NCI-H82 treated with DMSO at 0.1 percent for 48 hours (cell line): Measurements from ENCODE around the gene CD58.
"Not testable (repeated sequence)": the region's sequence is repeated elsewhere in the genome, so short reads cannot be mapped to it uniquely, and the experiment has no call there.

Source experiments
- DNase-seq: peaks from one replicate; lab custom pipeline; 2025; ENCODE audit not compliant: unreplicated experiment; lab: John Stamatoyannopoulos, UW

The CD58 gene

DNA sequence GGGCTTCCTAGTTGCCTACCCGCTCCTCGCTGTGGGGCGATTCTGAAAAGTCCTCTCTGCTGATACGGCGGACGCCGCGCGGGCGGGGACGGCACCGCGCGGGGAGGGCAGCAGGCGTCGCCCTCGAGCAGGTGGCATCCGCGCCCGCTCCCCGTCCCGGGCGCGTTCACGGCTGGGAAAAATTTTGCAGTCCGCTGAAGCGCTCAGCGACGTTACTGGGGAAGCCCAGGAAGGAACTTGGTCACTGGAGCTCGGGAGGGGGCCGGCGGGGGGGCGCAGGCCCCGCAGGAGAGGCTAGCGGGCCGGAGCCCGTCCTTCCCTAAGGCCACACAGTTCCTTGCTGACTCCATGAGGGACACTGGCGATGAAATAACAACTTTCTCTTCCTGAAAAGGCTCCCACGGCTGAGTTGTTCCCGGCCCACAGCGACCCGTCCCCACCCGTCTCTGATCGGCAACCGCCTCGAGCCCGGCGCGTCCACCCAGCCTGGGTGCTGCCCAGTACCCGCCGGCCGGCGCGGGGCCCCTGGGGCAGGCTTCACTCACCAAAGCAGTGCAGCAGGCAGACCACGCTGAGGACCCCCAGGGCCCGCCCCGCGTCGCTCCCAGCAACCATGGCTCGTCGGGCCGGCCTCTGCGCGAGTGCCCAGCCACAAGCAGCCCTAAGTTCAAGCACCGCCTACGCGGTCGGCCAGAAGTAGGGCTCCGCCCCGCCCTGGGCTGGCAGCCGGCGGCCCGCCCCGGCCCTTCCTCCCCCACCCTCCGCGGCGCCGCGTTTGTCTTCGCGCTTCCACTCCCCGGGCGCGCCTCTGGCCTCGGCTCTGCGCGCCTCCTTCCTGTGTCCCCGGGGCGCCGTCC, at the start of gene CD58:
Gene CD58, minus strand, starts transcription at position 669 of the 857 bp plus-strand sequence. Its CDS starts 54 bp downstream, at position 615.
- DNase-seq: peak; percentile 60

DNA sequence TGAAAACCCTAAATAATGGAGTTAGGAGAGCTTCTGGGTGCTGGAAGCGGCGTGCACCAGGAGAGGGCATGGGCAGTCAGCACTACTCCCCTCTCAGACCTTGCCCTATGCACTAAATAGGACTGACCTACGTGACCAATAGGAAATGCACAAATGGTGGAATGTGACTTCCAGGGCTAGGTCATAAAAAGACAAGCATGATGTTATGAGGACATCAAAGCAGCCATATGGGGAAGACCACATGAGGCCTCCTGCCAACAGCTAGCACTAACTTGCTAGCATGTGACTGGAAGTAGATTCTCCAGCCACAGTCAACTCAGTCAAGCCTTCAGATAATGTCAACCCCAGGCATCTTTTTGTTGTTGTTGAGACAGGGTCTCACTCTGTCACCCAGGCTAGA, 49.6 kb upstream of the CD58 start:
- DNase-seq: not testable (repeated sequence)

DNA sequence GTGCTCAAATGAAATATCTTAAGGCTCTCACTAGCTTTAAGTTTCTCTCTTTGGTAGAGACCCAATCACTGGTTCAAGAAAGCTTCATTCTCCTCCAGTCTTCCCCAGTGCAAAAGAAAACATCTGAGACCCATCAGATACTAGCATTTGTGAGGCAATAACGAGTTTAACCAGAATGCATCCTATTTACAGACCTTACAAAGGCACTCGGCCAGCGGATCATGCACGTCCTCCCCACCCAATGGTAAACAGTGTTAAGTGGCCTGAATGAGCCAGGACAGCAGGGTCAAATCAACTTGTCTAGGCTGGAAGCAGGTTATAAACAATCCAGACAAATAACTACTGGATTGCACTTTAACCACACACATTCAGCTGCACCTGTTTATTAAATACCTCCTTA, 48.3 kb upstream of the CD58 start:
- not testable (repeated sequence) for DNase-seq

DNA sequence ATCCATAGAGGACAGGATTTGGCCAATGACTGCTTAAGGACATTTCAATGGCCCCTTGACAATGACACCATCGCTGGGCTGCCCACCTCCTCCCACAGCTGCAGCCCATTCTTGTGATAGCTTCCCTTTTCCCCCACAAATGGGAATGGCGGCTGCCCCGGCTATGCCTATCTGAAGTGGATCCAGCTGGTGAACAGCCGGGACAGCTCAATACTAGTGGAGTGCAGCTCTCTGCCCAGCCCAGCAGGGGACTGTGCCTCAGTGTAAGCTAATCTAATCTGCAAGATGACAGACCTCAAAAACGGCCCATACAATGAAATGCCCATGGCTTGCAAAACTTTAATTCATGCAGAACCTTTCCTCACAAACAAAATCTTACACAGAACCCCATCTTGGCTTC, 47.0 kb upstream of the CD58 start:
- not testable (repeated sequence) for DNase-seq

GRCh38 chr1:116613825-116614224, 43.0 kb upstream of the CD58 start:
- not testable (repeated sequence) for DNase-seq

DNA sequence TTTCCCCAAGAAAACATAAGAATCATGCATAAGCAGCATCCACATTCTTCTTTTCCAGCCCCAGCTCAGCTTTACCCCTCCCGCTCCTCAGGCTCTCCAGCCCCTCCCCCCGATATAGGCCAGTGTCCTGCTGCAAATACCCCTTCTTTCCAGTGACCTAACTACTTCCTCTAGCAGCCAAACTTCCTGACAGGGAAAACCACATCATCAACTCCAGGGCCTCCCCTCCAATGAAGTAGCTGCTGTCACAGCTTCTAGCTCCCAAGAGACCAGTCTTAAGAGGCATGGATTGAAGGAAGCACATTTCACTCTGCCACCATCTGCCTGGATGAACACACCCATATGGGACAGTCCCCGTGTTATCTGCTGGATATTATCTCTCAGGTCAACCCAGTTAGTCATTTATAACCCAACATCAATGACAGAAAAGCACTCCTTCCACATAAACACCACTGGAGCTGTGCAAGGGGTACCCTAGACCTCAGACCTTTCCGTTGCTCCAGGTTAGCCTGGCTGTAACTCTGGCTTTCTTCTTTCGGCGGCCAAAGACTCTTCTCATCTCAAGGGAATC, 39.1 kb upstream of the CD58 start:
- peak; percentile 37 for DNase-seq

DNA sequence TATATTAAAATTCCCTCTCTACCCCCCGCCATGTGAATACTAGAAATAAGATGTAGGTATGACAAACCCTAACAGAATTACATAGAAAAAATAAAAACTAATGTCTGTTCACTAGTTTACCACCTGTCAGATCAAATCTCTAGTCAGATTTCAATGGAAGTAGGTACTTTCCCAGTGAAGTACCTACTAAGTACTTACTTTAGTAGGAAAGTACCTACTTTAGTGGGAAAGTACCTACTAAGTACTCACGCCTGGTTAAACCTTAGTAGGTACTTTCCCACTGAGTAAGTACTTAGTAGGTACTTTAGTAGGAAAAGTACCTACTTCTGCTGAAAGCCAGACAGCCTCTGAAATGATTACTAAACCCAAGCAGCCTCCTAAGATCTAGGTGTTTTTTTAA, 38.0 kb upstream of the CD58 start:
- not testable (repeated sequence) for DNase-seq

DNA sequence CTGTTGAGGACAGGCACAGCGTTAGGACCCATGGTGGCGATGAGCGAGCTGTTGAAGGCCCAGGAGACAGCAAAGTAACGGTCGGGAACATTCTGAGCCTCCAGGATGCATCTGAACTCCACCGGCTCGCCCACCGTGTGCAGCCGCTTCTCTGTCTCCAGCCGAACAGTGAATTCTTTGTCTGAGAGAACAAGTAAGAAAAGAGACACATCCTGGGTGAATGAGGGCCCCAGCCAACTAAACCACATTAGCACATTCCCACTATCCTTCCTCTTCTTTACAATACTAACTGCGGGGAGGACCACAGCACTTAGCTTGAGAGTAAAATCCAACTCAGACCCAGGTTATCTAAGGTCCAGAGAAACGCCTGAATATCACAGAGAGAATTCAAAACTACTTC, 37.3 kb upstream of the CD58 start:
- not testable (repeated sequence) for DNase-seq

DNA sequence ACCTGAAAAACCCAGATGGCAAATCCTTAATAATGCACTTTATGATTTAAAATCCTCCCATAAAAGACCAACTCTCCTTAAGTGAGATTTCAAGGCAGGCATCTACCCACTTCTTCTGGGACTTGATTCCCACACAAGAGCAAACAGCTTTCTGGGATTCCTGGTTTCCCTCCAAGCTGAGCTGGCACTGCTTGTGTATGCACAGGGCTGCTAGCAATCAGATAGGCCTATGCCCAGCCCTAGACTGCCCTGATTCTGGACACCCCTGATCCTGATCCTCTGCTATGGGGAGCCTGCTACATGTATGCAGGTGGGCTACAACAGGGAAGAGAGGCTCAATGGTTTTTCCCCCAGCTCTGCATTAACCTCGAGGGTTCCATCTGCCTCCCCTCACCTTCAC, 36.6 kb upstream of the CD58 start:
- not testable (repeated sequence) for DNase-seq

- DNase-seq: not testable (repeated sequence)
These were observed 35.2 kb upstream of the CD58 start for GRCh38 chr1:116606067-116606466.

DNA sequence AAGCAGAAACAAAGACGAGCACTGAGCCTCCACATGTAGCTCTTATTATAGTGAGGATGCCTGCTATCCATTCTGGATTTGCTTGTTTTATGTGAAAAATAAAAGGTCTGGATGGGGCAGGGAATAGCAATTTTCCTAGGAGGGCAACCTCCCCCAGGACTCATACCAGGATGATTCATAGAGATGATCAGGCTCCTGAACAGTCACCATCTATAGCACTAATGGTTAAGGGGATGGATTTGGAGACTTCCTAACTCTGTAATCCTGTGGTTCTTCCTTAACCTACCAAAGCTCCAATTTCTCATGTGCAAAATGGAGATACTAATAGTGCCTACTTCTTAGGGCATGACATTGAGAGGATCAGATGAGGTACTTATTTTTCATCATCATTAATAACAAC, 34.5 kb upstream of the CD58 start:
- DNase-seq: no peak

- not testable (repeated sequence) for DNase-seq
These were observed 33.6 kb upstream of the CD58 start for GRCh38 chr1:116604408-116604807.

DNA sequence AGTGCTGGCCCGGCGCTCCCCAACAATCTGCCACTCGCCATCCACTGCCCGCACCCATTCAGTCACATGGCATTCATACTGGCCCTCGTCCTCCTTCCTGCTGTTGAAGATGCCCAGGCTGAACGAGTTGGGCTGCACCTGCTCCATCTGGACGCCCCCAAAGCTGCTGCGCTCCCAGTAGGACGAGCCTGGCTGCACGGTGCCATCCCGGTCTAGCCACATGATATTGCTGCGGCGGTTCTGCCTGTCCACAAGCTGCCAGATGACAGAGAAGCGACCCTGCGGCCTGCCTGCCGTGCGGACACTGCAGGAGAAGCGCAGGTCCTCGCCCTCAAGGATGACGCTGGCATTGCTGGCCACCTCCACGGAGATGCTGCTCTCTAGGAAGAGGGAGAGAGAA, 32.8 kb upstream of the CD58 start:
- DNase-seq: not testable (repeated sequence)

- not testable (repeated sequence) for DNase-seq
These were observed 28.5 kb upstream of the CD58 start for GRCh38 chr1:116599369-116599768.

DNA sequence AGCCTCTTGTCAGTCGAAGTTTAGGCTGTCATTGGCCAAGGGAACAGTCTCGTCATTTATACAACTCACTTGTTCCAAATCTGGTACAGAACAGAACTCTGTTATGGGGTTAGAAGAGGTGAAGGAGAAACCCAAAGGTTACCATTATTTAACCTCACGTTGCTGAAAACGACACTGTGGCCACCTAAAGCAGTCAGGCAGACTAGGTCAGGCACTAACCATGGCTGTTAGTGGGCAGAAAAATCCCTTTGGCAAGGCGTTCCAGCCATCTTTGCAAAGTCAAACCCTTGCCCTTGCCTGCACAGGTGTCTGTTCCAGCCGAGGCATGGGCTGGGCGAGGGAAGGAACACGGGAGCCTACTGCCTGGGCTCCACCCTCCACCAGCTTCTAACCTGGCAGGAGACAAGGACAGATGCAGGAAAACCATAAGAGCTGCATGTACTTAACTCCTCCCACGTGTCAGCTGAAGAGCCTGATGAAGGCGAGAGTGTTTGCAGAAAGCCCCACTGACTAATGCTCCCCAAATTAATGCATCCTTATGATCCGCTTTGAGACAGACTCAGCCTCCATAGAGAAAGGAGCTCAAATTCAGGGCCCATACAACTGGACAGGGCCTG, 27.7 kb upstream of the CD58 start:
- DNase-seq: not testable (repeated sequence)

DNA sequence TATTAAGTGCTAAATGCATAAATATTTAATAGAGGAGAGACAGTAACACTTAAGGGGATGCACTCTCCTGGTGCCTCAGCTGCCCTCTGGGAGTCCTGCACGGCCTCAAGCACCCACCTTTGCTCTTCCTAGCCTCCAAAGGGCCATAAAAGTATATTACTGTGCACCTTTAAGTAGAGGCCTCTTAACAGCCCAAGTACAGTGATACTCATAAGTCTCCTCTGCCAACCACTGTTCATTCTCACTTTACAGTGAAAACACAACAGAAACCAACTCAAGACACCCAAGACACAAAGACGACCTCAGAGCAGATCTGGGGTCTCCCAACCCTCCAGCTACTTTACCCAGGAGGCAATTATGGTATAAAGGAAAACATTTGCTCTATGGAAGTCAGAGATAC, 26.6 kb upstream of the CD58 start:
- DNase-seq: not testable (repeated sequence)

DNA sequence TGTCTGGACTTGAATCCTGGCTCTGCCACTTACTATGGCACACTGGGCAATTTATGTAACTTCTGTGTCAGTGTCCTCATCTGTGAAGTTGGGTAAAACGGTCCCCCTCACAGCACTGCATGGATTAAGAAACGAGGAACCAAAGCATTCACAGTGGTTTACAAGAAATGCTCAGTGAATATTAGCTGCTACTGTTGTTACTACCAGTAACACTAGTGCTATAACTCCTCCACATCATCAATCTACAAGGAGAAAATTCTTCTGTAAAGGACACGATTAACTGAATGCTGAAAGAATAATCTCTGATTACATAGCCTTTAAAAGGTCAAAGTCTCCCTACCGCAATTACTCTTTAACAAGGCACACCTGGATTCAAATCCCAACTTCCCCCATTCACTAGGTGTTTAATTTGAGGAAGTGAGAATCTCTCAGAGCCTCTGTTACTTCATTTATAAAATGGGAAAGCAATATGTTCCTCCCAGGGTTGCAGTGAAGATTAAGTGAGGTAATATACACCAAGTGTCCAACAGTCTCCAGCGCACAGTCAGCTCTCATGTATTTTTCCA, 26.0 kb upstream of the CD58 start:
- not testable (repeated sequence) for DNase-seq

- DNase-seq: not testable (repeated sequence)
These were observed 25.3 kb upstream of the CD58 start for GRCh38 chr1:116595946-116596741.

DNA sequence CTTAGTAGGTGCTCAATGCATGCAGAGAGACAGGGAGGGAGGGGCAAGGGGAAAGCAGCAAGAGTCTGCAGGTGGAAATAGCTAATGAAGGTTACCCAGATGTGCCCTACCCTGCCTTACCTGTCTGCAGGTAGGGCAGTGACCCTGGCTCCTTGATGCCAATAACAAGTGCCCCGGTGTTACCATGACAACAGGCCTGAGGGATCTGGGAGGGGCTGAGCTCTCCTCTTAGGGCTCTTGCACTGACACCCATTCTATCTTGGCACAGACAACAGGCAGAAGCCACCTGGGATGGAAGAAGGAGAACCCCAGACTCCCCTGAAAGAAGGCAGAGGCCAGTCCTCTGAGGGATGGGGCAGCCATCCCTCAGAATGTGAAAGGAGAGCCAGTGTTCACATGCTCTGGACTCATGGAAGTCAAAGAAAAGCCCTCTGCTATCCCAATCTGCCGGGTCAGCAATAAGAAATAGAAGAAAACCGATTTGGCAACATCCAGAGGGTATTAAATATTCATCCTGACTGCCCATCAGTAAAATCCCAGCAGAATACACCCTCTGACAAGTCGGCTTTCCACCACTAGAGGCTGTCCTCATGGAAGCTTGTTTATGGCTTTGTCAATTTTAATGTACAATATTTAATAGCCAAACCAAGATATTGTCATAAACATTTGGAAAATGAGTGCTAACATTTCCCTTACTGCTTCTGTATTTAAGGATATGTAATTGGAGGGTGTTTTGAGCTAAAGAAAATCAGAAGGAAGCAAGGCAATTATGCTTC, 24.4 kb upstream of the CD58 start:
- not testable (repeated sequence) for DNase-seq

- DNase-seq: not testable (repeated sequence)
These were observed 23.2 kb upstream of the CD58 start for GRCh38 chr1:116593977-116594376.
